ENCODE results near the gene CD40LG. TPM values are rescaled to one million over a fixed set of nuclear protein-coding genes. Genes with fewer than 3 reads are reported as not detected.

CD40LG gene
- total and polyA plus RNA-seq, 2 donors (not counting 3 experiments of a cell fraction or from before 2014, with no cell fraction given), result not detected

GRCh38 chrX:136666088-136666487 is 18.1 kb downstream of the CD40LG start:
- H3K9me3 ChIP-seq (replicated peaks; ENCODE audit: control insufficient read depth, insufficient read depth, low read length), result no peaks in the 10 kb centered on the region
- no peak overlapping the region for H3K27ac ChIP-seq (ENCODE audit: insufficient read depth, low read depth, low read length)
- ChIA-PET POLR2A (no interaction called here), CTCF (no interaction called here)
- no peak overlapping the region for H3K9ac ChIP-seq (replicated peaks; ENCODE audit: extremely low read depth, insufficient read depth, low read length)
- no peak overlapping the region for H3K4me2 ChIP-seq (ENCODE audit: insufficient read depth, low read length)
- H3K27me3 ChIP-seq (ENCODE audit: control insufficient read depth in 2 of 2, insufficient read depth in 2 of 2, low read length in 2 of 2), result no peaks in the 10 kb centered on the region
- no peaks in the 10 kb centered on the region for H3K79me2 ChIP-seq (ENCODE audit: control insufficient read depth, insufficient read depth, low read length)
- H3K4me3 ChIP-seq (replicated peaks in 1 of 3; ENCODE audit: insufficient read depth in 1 of 3, low read depth in 1 of 3, low read length in 3 of 3), result no peak overlapping the region
- dilution Hi-C loops (cut with MboI; ENCODE audit: extremely low pct_ligation_motif_present, low sequenced_read_pairs) (no loop called here), intact Hi-C loops (cut with micrococcal nuclease) (no loop called here)
- H3K9me1 ChIP-seq (replicated peaks; ENCODE audit: control insufficient read depth, extremely low read depth, insufficient read depth, low read length), result no peaks in the 10 kb centered on the region
- no peaks in the 10 kb centered on the region for H3K4me1 ChIP-seq (ENCODE audit: control insufficient read depth, extremely low read depth, insufficient read depth, low read length)
- DNase-seq (ENCODE audit: low read depth, low spot score), result no peak
- no peak for FAIRE-seq
- no TSS peak for BruUV-seq (replicated peaks)
- no peaks in the 10 kb centered on the region for H4K20me1 ChIP-seq (replicated peaks; ENCODE audit: control insufficient read depth, extremely low read depth, insufficient read depth, low read length)
- H3K36me3 ChIP-seq (ENCODE audit: control insufficient read depth in 2 of 2, extremely low read depth in 1 of 2, insufficient read depth in 2 of 2, low read length in 2 of 2), result no peaks in the 10 kb centered on the region
- TF ChIP-seq CTCF (IDR thresholded peaks at IDR 0.05; ENCODE audit: extremely low read depth in 1 of 2, insufficient read depth in 1 of 2, low read depth in 1 of 2, low read length in 2 of 2), result no peak
- TF ChIP-seq MYC (IDR thresholded peaks at IDR 0.05; ENCODE audit: low read depth, low read length), result no peak
- no peak for TF ChIP-seq JUN (IDR thresholded peaks at IDR 0.05; ENCODE audit: borderline replicate concordance, insufficient read depth, insufficient read length, low read depth)
- TF ChIP-seq POLR2AphosphoS5 (IDR thresholded peaks at IDR 0.05; ENCODE audit: insufficient read depth, low read depth, low read length), result no peak
- TF ChIP-seq POLR2A (IDR thresholded peaks at IDR 0.05; ENCODE audit: low read depth, low read length), result no peak
- no peak for TF ChIP-seq MAX (IDR thresholded peaks at IDR 0.05; ENCODE audit: insufficient read depth, insufficient read length)
- no peak for TF ChIP-seq GATA2 (IDR thresholded peaks at IDR 0.05; ENCODE audit: insufficient read depth, insufficient read length, low read depth, low read length)
- H2AFZ ChIP-seq (ENCODE audit: low read depth, low read length), result no peak overlapping the region

Data from endothelial cell of umbilical vein (primary cell).